ENCODE measurements around the gene DDIT3. TPM values are rescaled to one million over a fixed set of nuclear protein-coding genes. Genes with fewer than 3 reads are reported as not detected.

Gene DDIT3, protein sequence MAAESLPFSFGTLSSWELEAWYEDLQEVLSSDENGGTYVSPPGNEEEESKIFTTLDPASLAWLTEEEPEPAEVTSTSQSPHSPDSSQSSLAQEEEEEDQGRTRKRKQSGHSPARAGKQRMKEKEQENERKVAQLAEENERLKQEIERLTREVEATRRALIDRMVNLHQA
- 43.5 and 52.7 TPM in 2 replicates for total RNA-seq

DNA sequence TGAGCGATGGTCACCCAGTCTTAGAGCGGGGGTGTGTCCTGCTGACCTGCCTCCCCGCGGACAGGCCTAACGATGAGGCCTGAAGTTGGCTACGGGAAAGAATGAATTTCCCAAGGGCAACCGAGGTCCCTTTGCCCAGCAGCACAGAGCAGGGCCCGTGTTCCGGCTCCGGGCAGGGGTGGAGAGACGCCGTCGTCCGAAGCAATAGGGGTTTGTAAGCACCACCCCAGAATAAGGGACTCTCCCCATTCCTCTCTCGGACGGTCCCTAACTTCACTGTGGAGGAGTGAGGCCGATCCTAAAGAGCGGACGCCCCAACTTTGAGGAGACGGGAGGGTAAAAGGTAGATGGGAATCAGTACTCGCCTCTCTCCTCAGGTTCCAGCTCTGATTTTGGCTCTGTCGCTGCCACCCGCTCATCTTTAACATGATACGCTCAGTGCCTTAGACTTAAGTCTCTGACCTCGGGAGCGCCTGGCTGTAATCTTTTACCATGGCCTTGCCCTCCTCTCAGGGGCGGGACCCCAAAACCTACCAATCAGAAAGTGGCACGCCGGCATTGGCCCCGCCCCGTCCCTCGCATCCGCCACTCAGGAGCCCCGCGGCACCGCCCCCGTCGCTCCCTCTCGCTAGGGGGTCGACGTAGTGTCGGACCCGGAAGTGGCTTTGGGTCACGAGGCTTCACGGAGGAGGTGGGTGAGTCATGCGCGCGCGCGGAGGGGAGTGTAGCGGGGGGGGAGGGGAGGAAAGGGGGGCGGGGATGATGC is at the start of gene DDIT3:
TSS of gene DDIT3 (minus strand) at position 462 of the 766 bp plus-strand sequence. CDS start 3,108 bp downstream, outside the sequence.

DNA sequence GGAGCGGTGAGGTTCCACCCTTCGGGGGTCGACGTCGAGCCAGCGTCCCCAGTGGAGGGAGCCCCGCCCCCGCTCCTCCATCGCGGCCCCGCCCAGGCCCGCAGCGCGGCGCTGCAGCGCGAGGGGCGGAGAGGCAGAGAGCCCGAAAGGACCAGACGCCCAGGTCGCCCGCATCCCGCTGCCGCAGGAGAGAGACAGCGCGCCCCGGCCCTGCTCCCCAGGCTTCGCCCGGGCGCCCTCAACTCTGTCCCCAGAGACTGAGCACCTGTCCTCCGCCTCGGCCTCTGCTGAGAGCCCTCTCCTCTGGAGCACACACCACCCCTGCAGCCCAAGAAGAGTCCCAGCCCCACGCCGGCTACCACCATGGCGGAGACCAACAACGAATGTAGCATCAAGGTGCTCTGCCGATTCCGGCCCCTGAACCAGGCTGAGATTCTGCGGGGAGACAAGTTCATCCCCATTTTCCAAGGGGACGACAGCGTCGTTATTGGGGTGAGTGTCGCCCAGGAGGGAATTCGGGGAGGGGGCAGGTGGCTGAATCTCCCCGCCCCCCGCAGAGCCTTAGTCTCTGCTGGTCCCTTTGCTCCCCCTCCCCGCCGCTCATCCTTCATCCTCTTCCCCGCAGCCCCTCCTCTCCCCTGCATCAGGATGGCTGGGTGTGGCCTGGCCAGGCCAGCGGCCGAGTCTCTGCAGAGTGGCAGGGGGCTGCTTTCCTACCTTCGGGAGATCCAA is 29.8 kb upstream of the DDIT3 start, which contains the start of gene KIF5A:
TSS of gene KIF5A (plus strand) at position 136 of the 732 bp plus-strand sequence. CDS start at position 364, 228 bp downstream.

DNA sequence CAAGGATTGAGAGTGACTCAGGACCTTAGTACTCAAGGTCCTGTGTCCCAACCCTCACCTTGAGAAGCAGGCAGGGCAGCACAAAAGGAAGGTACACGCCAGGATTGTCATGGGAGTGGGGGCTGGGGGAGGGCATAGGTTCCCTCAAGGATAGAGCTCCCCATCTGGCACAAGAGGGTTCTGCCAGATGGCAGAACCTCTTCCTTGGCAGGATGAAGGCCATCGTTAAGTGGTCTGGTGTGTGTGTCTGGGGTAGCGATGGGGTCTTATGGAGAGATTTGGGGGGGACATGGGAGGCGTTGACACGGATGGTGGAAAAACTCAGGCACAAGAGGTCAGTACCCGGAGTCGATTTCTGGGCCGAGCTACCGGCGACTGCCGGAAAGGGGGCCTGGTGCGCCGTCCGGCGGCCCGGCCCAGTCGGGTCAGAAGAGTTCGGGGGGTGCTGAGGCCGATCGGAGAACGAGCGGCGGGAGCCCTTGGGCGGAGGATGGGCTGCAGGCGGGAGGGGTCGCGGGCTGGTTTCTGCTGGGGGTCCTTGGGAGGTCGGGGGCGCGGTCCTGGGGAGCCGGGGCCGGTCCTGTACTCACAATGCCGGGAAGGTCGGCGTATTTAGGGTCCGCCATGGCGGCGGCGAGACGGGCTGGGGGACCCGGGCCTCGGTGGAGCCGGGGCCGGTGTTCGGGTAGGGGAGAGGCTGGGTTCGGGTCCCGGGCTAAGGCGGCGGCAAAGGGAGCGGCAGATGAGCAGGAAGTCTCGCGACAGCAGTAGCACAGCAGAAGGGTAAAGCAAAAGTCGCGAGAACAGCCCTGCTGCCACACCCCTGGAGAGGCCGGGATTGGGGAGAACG is 26.3 kb upstream of the DDIT3 start, which contains the start of gene DCTN2:
TSS of gene DCTN2 (minus strand) at position 755 of the 850 bp plus-strand sequence. CDS start at position 626, 129 bp downstream.

DNA sequence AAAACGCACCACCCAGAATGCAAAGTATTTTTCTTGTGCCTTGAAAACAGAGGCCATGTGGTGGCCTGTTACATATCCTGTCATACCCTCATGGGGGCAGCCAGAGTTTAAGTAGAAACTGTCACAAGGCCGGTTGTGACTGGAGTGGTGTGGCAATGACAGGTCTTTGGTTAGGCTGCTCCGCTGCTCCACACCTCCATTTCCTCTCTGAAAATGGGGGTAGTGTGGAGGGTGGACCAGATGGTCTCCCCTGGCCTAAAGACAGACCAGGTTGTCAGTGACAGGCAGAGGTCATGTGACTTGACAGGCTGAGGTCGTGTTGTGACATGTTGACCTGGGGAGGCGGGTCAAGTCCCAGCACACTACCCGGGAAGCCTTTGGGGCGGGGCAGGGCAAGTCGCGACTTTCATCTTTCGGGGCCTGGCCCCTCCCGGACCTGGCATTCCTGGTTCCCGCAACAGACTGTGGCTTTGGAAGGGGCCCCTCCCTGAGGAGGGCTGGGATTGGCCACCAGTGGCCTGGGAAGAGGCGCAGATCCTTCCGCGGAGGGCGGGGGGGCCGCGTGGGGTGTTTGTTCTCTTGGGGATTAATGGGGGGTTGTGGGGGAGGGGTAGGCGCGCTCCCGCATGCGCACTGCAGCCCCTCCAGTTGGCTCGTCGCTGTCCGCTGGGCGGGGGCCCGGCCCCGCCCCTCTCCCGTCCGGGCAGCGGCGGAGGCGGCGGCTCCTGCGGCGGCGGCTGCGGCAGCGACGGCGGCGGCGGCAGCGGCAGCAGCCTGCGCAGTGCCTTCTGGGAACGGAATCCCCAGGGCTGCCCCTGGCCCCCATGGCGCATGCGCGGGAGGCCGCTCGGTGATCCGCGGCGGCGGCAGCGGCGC is 1.9 kb upstream of the DDIT3 start, which contains the start of gene MBD6:
TSS of gene MBD6 (plus strand) at position 814 of the 876 bp plus-strand sequence. CDS start 1,480 bp downstream, outside the sequence.

DNA sequence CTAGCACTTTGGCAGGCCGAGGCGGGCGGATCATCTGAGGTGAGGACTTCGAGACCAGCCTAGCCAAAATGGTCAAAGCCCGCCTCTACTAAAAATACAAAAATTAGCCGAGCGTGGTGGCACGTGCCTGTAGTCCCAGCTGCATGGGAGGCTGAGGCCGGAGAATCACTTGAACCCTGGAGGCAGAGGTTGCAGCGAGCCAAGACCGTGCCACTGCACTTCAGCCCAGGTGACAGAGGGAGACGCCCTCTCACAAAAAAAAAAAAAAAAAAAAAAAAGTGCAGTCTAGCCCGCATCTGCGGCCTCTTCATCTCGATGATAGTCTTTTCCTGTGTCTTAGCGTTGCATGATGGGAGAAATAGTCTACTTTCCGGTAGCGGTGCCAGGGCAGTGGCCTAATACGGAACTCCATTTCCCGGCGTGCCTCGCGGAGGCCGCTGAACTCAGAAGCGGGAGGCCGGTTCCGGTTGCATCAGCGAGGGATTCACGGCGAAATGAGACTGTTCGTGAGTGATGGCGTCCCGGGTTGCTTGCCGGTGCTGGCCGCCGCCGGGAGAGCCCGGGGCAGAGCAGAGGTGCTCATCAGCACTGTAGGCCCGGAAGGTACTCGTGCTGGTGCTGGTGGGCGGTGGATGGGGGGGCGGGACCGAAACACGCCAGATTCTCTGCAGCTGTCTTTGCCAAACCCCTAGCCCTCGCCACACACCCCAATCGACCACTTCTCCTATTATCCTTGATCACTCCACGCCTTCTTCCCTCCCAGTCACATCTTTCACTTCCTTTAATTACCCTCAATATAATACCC is 32.5 kb downstream of the DDIT3 start, which contains the start of gene MARS1:
TSS of gene MARS1 (plus strand) at position 472 of the 805 bp plus-strand sequence. CDS start at position 495, 23 bp downstream.

DNA sequence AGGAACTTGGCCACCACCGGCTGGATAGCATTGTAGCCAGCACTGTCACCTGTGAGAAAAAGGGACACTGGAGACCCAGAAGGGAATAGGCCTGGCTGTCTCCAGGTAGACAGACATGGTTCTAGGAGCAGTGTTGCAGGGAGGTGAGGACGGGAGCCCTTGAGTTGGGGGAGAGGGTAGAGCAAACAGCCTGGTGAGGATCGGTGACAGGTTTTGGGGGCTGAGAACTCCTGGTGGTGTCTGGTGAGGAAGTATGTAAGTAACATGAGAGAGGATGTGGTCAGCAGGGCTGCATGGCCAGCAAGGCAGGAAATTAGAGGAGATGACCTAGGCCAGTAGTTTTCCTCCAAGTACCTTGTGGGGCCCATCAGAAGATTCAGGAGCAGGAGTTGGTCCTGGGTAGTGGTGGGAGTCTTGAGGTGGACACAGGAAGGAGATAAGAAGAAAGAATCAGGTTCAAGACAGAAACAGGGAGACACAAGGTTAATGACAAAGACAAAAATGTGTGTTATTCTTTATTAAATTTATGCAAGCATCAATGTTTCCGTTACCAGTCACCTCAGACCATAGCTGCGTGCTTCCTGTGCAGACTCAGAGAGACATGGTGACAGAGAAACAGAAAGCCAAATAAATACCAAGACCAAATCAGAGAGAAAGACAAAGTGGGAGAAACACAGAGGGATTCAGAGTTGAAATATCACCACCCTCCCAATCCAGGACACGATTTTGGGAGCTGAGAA is 40.8 kb downstream of the DDIT3 start, which contains the start of gene ARHGAP9:
TSS of gene ARHGAP9 (minus strand) at position 491 of the 740 bp plus-strand sequence. CDS start at position 31, 460 bp downstream.

Other genes with a start within 250 kb of the DDIT3 start
- 15.2 and 18.1 TPM in 2 replicates for gene R3HDM2, start 89.5 kb downstream of the DDIT3 start, total RNA-seq
- gene INHBC, start 85.7 kb downstream of the DDIT3 start, total RNA-seq, result not detected in 2 replicates
- 0.36 and 1.1 TPM in 2 replicates for gene INHBE, start 65.2 kb downstream of the DDIT3 start, total RNA-seq
- not detected in 2 replicates for gene GLI1, start 60.7 kb downstream of the DDIT3 start, total RNA-seq
- gene ARHGAP9, start 40.6 kb downstream of the DDIT3 start, total RNA-seq, result under 0.01 and 2.9 TPM in 2 replicates
- gene MARS1, start 32.4 kb downstream of the DDIT3 start, total RNA-seq, result 82.6 and 93.7 TPM in 2 replicates
- 9.9 and 15.0 TPM in 2 replicates for gene MBD6, start 2.3 kb upstream of the DDIT3 start, total RNA-seq
- 126 and 150 TPM in 2 replicates for gene DCTN2, start 26.7 kb upstream of the DDIT3 start, total RNA-seq
- not detected in 2 replicates for gene KIF5A, start 29.5 kb upstream of the DDIT3 start, total RNA-seq
- gene PIP4K2C, start 70.7 kb upstream of the DDIT3 start, total RNA-seq, result 11.0 and 19.4 TPM in 2 replicates
- 4.7 and 5.3 TPM in 2 replicates for gene DTX3, start 84.3 kb upstream of the DDIT3 start, total RNA-seq
- 10.5 and 11.0 TPM in 2 replicates for gene ARHGEF25, start 90.9 kb upstream of the DDIT3 start, total RNA-seq
- 0.16 and 0.18 TPM in 2 replicates for gene B4GALNT1, start 112.7 kb upstream of the DDIT3 start, total RNA-seq
- 310 and 312 TPM in 2 replicates for gene OS9, start 173.6 kb upstream of the DDIT3 start, total RNA-seq
- 0.18 and 0.32 TPM in 2 replicates for gene AGAP2, start 218.2 kb upstream of the DDIT3 start, total RNA-seq
- 70.0 and 70.2 TPM in 2 replicates for gene TSPAN31, start 224.5 kb upstream of the DDIT3 start, total RNA-seq
- 155 and 176 TPM in 2 replicates for gene CDK4, start 231.8 kb upstream of the DDIT3 start, total RNA-seq
- gene MARCHF9, start 234.6 kb upstream of the DDIT3 start, total RNA-seq, result 2.9 and 3.2 TPM in 2 replicates
- gene CYP27B1, start 246.6 kb upstream of the DDIT3 start, total RNA-seq, result 11.4 TPM in 1 of 2 replicates, not detected in the other